HepG2 (cell line): ENCODE measurements around the gene SMIM8. TPM values are rescaled to one million over a fixed set of nuclear protein-coding genes. Genes with fewer than 3 reads are reported as not detected.

Experiments
- ATAC-seq: fragments of 200-7000 bp; cut with Tn5 transposase; 3 replicates; pipeline ENCODE4 v1.9.1; 2020; ENCODE audit warnings: mild to moderate bottlenecking, moderate library complexity
- BruUV-seq: library from RNA; stranded (reverse); fragments of 400-500 nt; replicated peaks from 2 replicates; lab custom pipeline; 2021; lab: Mats Ljungman, UMichigan
- CTCF ChIA-PET: fragments of 300-600 bp; formaldehyde crosslinking; extraction: SDS; loops from one replicate; lab custom pipeline; 2021; ENCODE audit warnings: low total read pairs, inconsistent platforms, low intra/inter-chr PET ratio; lab: Yijun Ruan, JAX
- POLR2A ChIA-PET: fragments of 350-600 bp; sonication (Branson Sonifier 250); formaldehyde crosslinking; loops from one replicate; lab custom pipeline; 2020; ENCODE audit warnings: antibody characterized with exemption, inconsistent platforms; lab: Yijun Ruan, JAX
- DNase-seq: peaks from one replicate; pipeline ENCODE4 v3.0.0-alpha.2; 2015; ENCODE audit warnings: low spot score
- FAIRE-seq: peaks from 3 replicates; lab custom pipeline; 2011; peaks lifted over from hg19 to GRCh38; lab: Jason Lieb, UNC
- H2AFZ ChIP-seq: one replicate; pipeline ENCODE4 v1.6.1; 2011; ENCODE audit warnings: low read length, inconsistent platforms
- H3K27ac ChIP-seq: fragments of 300-600 bp; 3 replicates; pipeline ENCODE4 v1.8.0; 2011; ENCODE audit warnings: mixed run types, mild to moderate bottlenecking, mixed read lengths, low read length, inconsistent platforms; ENCODE audit not compliant: insufficient read depth; ENCODE audit errors: extremely low read length
- H3K27me3 ChIP-seq, 2 experiments: fragments of 200-600 bp in 1 of 2; 2 replicates in 1 of 2; 3 replicates in 1 of 2; pipeline versions ENCODE4 v1.6.0 to v1.8.0; 2011; ENCODE audit warnings: low read length in 2 of 2, mild to moderate bottlenecking in 2 of 2, moderate library complexity in 2 of 2, inconsistent platforms in 1 of 2; ENCODE audit not compliant: insufficient read depth in 2 of 2, control insufficient read depth in 1 of 2
- H3K36me3 ChIP-seq, 2 experiments: fragments of 200-600 bp in 1 of 2; replicated peaks in 1 of 2; 2 replicates in 1 of 2; 3 replicates in 1 of 2; pipeline versions ENCODE4 v1.5.1 to v1.8.0; 2011; ENCODE audit warnings: low read length in 2 of 2, inconsistent platforms in 1 of 2; ENCODE audit not compliant: insufficient read depth in 2 of 2, control insufficient read depth in 1 of 2
- H3K4me1 ChIP-seq: 2 replicates; pipeline ENCODE4 v1.5.1; 2012; ENCODE audit warnings: low read length, inconsistent platforms; ENCODE audit not compliant: insufficient read depth
- H3K4me2 ChIP-seq: 2 replicates; pipeline ENCODE4 v1.6.0; 2011; ENCODE audit warnings: low read depth, low read length, inconsistent platforms
- H3K4me3 ChIP-seq, 3 experiments: fragments of 200-600 bp in 1 of 3; sonication (generic), shearing (Covaris generic) in 1 of 3; replicated peaks in 1 of 3; 2 replicates each; pipeline ENCODE4 v1.5.1; 2011 to 2016; ENCODE audit warnings: low read length in 3 of 3, inconsistent platforms in 2 of 3, low read depth in 2 of 3, mild to moderate bottlenecking in 2 of 3, control low read depth in 1 of 3, mixed read lengths in 1 of 3; ENCODE audit not compliant: insufficient read depth in 1 of 3
- H3K79me2 ChIP-seq: one replicate; pipeline ENCODE4 v1.6.1; 2011; ENCODE audit warnings: low read length, inconsistent platforms; ENCODE audit not compliant: insufficient read depth
- H3K9ac ChIP-seq: 2 replicates; pipeline ENCODE4 v1.6.0; 2011; ENCODE audit warnings: mild to moderate bottlenecking, low read depth, low read length, inconsistent platforms; ENCODE audit not compliant: insufficient read depth
- H3K9me3 ChIP-seq: 2 replicates; pipeline ENCODE4 v1.5.1; 2012; ENCODE audit warnings: mild to moderate bottlenecking, low read length
- H4K20me1 ChIP-seq: 2 replicates; pipeline ENCODE4 v1.6.0; 2011; ENCODE audit warnings: inconsistent platforms, mild to moderate bottlenecking, low read length, moderate library complexity; ENCODE audit not compliant: insufficient read depth
- BRCA1 ChIP-seq: sonication (generic); formaldehyde crosslinking; IDR thresholded peaks from 2 replicates; pipeline ENCODE4 v1.4.0; 2020; ENCODE audit warnings: missing genetic modification reagents
- JUN ChIP-seq: sonication (generic); formaldehyde crosslinking; IDR thresholded peaks from 2 replicates; pipeline ENCODE4 v1.4.0; 2020; ENCODE audit warnings: mild to moderate bottlenecking, missing genetic modification reagents
- NR3C1 ChIP-seq: sonication (generic); formaldehyde crosslinking; IDR thresholded peaks from 2 replicates; pipeline ENCODE4 v1.4.0; 2020; ENCODE audit warnings: missing genetic modification reagents
- RFX5 ChIP-seq: IDR thresholded peaks from 2 replicates; pipeline ENCODE4 v1.6.1; 2011; ENCODE audit warnings: low read depth, low read length, improper control_type of control experiment
- SETDB1 ChIP-seq: sonication (generic); formaldehyde crosslinking; IDR thresholded peaks from 2 replicates; pipeline ENCODE4 v1.5.1; 2020; ENCODE audit warnings: missing genetic modification reagents, mild to moderate bottlenecking, borderline replicate concordance
- SRSF1 ChIP-seq: fragments of 200-400 bp; formaldehyde crosslinking; optimal IDR thresholded peaks from 2 replicates; pipeline ENCODE3; 2017; ENCODE audit warnings: mild to moderate bottlenecking, low read depth, low read length, moderate library complexity
- TARDBP ChIP-seq: sonication (generic); formaldehyde crosslinking; IDR thresholded peaks from 2 replicates; pipeline ENCODE4 v1.8.0; 2022; ENCODE audit warnings: mild to moderate bottlenecking, missing genetic modification reagents
- ZFP36 ChIP-seq: fragments of 150-350 bp; IDR thresholded peaks from 2 replicates; pipeline ENCODE4 v1.6.1; 2018; ENCODE audit warnings: borderline replicate concordance, low read length, low read depth; ENCODE audit not compliant: partially characterized antibody
- ZNF101 ChIP-seq: sonication (generic); formaldehyde crosslinking; IDR thresholded peaks from 2 replicates; pipeline ENCODE4 v1.4.0; 2020; ENCODE audit warnings: mild to moderate bottlenecking, low read depth, missing genetic modification reagents, borderline replicate concordance
- ZNF260 ChIP-seq: sonication (generic); formaldehyde crosslinking; IDR thresholded peaks from 2 replicates; pipeline ENCODE4 v1.4.0; 2020; ENCODE audit warnings: missing genetic modification reagents, low read depth, mild to moderate bottlenecking, borderline replicate concordance
- ZNF264 ChIP-seq: sonication (generic); formaldehyde crosslinking; IDR thresholded peaks from 2 replicates; pipeline ENCODE4 v1.4.0; 2020; ENCODE audit warnings: missing genetic modification reagents
- ZSCAN21 ChIP-seq: sonication (generic); formaldehyde crosslinking; IDR thresholded peaks from 2 replicates; pipeline ENCODE4 v1.8.0; 2022; ENCODE audit warnings: mild to moderate bottlenecking, missing genetic modification reagents, moderate library complexity, borderline replicate concordance
- WGBS: methylation state at CpG from one replicate; pipeline ENCODE4 v1.1.6; 2017; ENCODE audit warnings: low lambda C conversion rate; 5-methylcytosine and 5-hydroxymethylcytosine counted together
- in situ Hi-C: cut with HindIII; loops from 2 replicates; pipeline ENCODE4 v1.10.0; 2017; ENCODE audit warnings: low pct_unique_long_range_greater_than_20kb; ENCODE audit not compliant: extremely low pct_ligation_motif_present
- intact Hi-C: fragments of 100-400 bp; cut with micrococcal nuclease; formaldehyde crosslinking; loops from one replicate; pipeline ENCODE4 v1.10.0; 2022; ENCODE audit not compliant: unreplicated experiment
- polyA plus RNA-seq, 8 experiments: library from polyadenylated mRNA; depleted of rRNA in 3 of 8; stranded (reverse) in 7 of 8; unstranded in 1 of 8; fragments of >200 nt; fragmentation: Illumina TruSeq in 4 of 8; extraction: Trizol in 4 of 8; gene quantifications; 2 replicates each; pipeline versions ENCODE4 v1.2.1 to v1.2.3, GENCODE V29; 2011 to 2016; ENCODE audit warnings: low read depth in 4 of 8, missing spikeins in 1 of 8, mixed read lengths in 1 of 8; ENCODE audit not compliant: insufficient read depth in 1 of 8
- total RNA-seq, 5 experiments: library from RNA; depleted of rRNA; stranded (reverse); fragments of >200 nt; fragmentation: Illumina TruSeq; extraction: Trizol; gene quantifications; 2 replicates each; pipeline ENCODE4 v1.2.3, GENCODE V29; 2016; ENCODE audit warnings: low read depth in 1 of 5

SMIM8 gene
- total and polyA plus RNA-seq, 2 of the 13 experiments (the other 11 are each of a cell fraction or from before 2014, with no cell fraction given) = 4.8 to 10.0 TPM

DNA sequence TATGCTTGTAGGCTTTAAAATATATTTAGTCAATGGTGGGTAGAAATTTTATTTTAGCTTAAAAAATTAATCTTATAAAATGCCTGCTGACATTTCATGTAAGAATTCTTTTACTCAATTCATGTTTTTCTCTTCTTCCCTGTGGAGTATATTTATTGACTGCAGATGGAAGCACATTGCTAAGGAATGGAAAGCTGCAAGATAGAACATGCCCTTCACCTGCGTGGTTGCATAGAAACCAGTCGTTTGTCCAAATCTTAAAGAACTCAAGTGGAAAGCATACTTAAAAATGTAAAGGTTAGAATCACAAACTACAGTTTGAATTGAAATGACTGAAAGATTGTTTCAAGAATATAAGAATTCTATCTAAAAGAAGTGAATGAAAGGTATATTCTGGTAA is 52.9 kb downstream of the SMIM8 start:
- CTCF ChIA-PET = no interaction called here
- no peak overlapping the region for H3K27ac ChIP-seq
- no peaks in the 10 kb centered on the region for H4K20me1 ChIP-seq
- TF ChIP-seq ZNF101 = no peak
- TF ChIP-seq SETDB1 (CRISPR knock-in tag) = no peak
- no peak for TF ChIP-seq ZNF260 (CRISPR knock-in tag)
- TF ChIP-seq JUN (CRISPR knock-in tag) = no peak
- TF ChIP-seq TARDBP (CRISPR knock-in tag) = no peak
- H3K4me3 ChIP-seq = no peak overlapping the region
- no peak overlapping the region for H3K9ac ChIP-seq
- H3K36me3 ChIP-seq = no peaks in the 10 kb centered on the region
- FAIRE-seq = no peak
- intact Hi-C loops = no loop called here
- ATAC-seq = no peak
- H3K79me2 ChIP-seq = no peaks in the 10 kb centered on the region
- H3K4me1 ChIP-seq = no peaks in the 10 kb centered on the region
- H3K9me3 ChIP-seq = no peaks in the 10 kb centered on the region
- in situ Hi-C loops = no loop called here
- no peak for DNase-seq
- 81% methylated on average over 2 of the region's 2 CpGs for WGBS
- no TSS peak for BruUV-seq
- no peaks in the 10 kb centered on the region for H3K27me3 ChIP-seq
- H3K4me2 ChIP-seq = no peak overlapping the region
- no peak overlapping the region for H2AFZ ChIP-seq
- POLR2A ChIA-PET = no interaction called here

DNA sequence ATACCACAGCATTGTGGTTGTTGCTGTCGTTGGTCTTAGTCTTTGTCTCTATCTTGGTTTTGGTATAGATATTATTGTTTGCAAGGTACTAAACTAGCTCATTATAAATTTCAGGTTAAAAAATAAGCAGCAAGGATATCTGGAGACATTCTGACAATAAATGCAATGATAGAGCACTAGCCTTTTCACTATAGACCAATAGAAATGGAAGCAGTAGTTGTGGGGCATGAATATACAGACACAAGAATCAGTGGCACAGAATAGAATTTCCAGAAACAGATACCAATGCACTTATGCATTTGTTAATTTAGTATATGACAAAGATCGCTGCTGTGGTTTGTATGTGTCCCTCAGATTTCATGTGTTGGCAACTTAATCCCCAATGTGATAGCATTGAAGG is 54.3 kb downstream of the SMIM8 start:
- ChIA-PET POLR2A (no interaction called here), CTCF (no interaction called here)
- DNase-seq = no peak
- no peak overlapping the region for H2AFZ ChIP-seq
- no peak overlapping the region for H3K4me2 ChIP-seq
- intact Hi-C loops = no loop called here
- H3K9ac ChIP-seq = no peak overlapping the region
- no peaks in the 10 kb centered on the region for H3K27me3 ChIP-seq
- H3K79me2 ChIP-seq = no peaks in the 10 kb centered on the region
- in situ Hi-C loops = no loop called here
- H3K9me3 ChIP-seq = no peaks in the 10 kb centered on the region
- H3K4me1 ChIP-seq = no peaks in the 10 kb centered on the region
- H3K4me3 ChIP-seq = no peak overlapping the region
- no peak for ATAC-seq
- H3K36me3 ChIP-seq = no peaks in the 10 kb centered on the region
- WGBS = 78% methylated on average over 2 of the region's 2 CpGs
- no peak overlapping the region for H3K27ac ChIP-seq
- no peaks in the 10 kb centered on the region for H4K20me1 ChIP-seq
- no peak for FAIRE-seq
- BruUV-seq = no TSS peak
- TF ChIP-seq RFX5 (no peak), NR3C1 (CRISPR knock-in tag) (no peak), BRCA1 (CRISPR knock-in tag) (no peak), ZFP36 (no peak), ZNF264 (CRISPR knock-in tag) (no peak), ZSCAN21 (no peak), SRSF1 (no peak)
